AG10803 (cell line): Measurements from ENCODE around the gene PRSS53.

ENCODE experiments used
- DNase-seq: peaks from one replicate; pipeline ENCODE4 v3.0.0; 2010; ENCODE audit warnings: low read depth
- H3K4me3 ChIP-seq: 2 replicates; pipeline ENCODE4 v1.5.1; 2011; ENCODE audit warnings: mild to moderate bottlenecking, low read length, control low read depth
- TF ChIP-seq, protein P1 (sequence below): conservative IDR thresholded peaks from 2 replicates; pipeline ENCODE4 v1.5.1; 2011; ENCODE audit warnings: mild to moderate bottlenecking, low read length, control low read depth, inconsistent platforms

The PRSS53 gene

DNA sequence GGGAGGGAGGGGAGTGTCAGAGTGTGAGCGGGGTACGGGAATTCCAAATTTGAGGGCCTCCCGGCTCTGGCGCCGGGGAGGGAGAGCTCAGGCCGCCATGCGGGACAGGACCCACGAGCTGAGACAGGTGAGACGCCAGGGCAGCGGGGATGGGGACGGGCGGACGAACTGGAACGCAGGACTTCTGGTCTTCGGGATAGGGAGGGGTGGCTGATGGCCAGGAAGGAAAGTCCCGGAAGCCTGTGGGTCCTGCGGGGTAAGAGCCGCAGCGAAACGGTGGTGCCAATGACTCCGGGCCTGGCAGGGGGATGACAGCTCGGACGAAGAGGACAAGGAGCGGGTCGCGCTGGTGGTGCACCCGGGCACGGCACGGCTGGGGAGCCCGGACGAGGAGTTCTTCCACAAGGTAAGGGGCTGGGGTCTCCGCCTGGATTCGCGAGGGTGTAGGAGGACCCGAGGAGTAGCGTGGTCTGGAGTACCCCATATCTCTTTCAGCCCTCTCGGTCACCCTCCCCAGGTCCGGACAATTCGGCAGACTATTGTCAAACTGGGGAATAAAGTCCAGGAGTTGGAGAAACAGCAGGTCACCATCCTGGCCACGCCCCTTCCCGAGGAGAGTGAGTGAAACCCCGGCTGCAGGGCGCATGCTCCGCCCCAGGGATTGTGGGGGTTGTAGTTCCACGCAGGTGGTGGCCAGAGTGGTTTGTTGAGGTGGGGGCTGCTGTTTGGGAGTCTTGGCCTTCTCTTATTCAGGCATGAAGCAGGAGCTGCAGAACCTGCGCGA lies 54.8 kb downstream of the PRSS53 start:
- peak overlapping the region; percentile 99 for H3K4me3 ChIP-seq
- peak; percentile 75 for DNase-seq
- TF ChIP-seq, protein P1, sequence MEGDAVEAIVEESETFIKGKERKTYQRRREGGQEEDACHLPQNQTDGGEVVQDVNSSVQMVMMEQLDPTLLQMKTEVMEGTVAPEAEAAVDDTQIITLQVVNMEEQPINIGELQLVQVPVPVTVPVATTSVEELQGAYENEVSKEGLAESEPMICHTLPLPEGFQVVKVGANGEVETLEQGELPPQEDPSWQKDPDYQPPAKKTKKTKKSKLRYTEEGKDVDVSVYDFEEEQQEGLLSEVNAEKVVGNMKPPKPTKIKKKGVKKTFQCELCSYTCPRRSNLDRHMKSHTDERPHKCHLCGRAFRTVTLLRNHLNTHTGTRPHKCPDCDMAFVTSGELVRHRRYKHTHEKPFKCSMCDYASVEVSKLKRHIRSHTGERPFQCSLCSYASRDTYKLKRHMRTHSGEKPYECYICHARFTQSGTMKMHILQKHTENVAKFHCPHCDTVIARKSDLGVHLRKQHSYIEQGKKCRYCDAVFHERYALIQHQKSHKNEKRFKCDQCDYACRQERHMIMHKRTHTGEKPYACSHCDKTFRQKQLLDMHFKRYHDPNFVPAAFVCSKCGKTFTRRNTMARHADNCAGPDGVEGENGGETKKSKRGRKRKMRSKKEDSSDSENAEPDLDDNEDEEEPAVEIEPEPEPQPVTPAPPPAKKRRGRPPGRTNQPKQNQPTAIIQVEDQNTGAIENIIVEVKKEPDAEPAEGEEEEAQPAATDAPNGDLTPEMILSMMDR = no peak
